K562 (cell line): ENCODE measurements around the gene CREB3L2. TPM values are rescaled to one million over a fixed set of nuclear protein-coding genes. Genes with fewer than 3 reads are reported as not detected.

Experiments used
- CHCHD3 ChIP-seq: fragments of 250-450 bp; sonication (Bioruptor Pico); IDR thresholded peaks from 2 replicates; pipeline ENCODE4 v2.1.2; 2022; ENCODE audit warnings: mild to moderate bottlenecking
- EP300 ChIP-seq: IDR thresholded peaks from 2 replicates; pipeline ENCODE4 v1.6.1; 2012; ENCODE audit warnings: low read length, improper control_type of control experiment
- FOXJ3 ChIP-seq: sonication (generic); formaldehyde crosslinking; IDR thresholded peaks from 2 replicates; pipeline ENCODE4 v1.4.0; 2020; ENCODE audit warnings: mild to moderate bottlenecking, missing genetic modification reagents
- HNRNPL ChIP-seq: fragments of 200-400 bp; formaldehyde crosslinking; IDR thresholded peaks from 2 replicates; pipeline ENCODE4 v1.6.1; 2017; ENCODE audit warnings: low read depth, mild to moderate bottlenecking, low read length
- HNRNPUL1 ChIP-seq: fragments of 200-400 bp; formaldehyde crosslinking; IDR thresholded peaks from 2 replicates; pipeline ENCODE4 v1.6.1; 2017; ENCODE audit warnings: low read length
- NEUROD1 ChIP-seq: fragments of 150-350 bp; IDR thresholded peaks from 2 replicates; pipeline ENCODE4 v1.6.1; 2014; ENCODE audit warnings: borderline replicate concordance, low read length, low read depth; ENCODE audit not compliant: partially characterized antibody
- RAD21 ChIP-seq, 2 experiments: fragments of 250-450 bp in 1 of 2; fragments of 450-650 bp in 1 of 2; sonication (Bioruptor Pico) in 1 of 2; formaldehyde crosslinking in 1 of 2; IDR thresholded peaks in 1 of 2; conservative IDR thresholded peaks in 1 of 2; 2 replicates each; pipeline versions ENCODE4 v1.4.0 to v1.8.0; 2020 to 2022; ENCODE audit warnings: mild to moderate bottlenecking in 2 of 2, moderate library complexity in 1 of 2
- RFX5 ChIP-seq: IDR thresholded peaks from 2 replicates; pipeline ENCODE4 v1.6.1; 2011; ENCODE audit warnings: low read depth, mild to moderate bottlenecking, improper control_type of control experiment, low read length
- TEAD2 ChIP-seq: fragments of 450-650 bp; IDR thresholded peaks from 2 replicates; pipeline ENCODE4 v1.6.1; 2016; ENCODE audit warnings: missing genetic modification characterization, control low read depth, missing compliant biosample characterization
- U2AF1 ChIP-seq: fragments of 200-400 bp; formaldehyde crosslinking; optimal IDR thresholded peaks from 2 replicates; pipeline ENCODE3; 2017; ENCODE audit warnings: mild to moderate bottlenecking, low read depth, low read length, moderate library complexity
- ZNF512 ChIP-seq: IDR thresholded peaks from 2 replicates; pipeline ENCODE4 v1.6.1; 2016; ENCODE audit warnings: missing genetic modification characterization, missing compliant biosample characterization
- ZNF57 ChIP-seq: fragments of 450-650 bp; formaldehyde crosslinking; IDR thresholded peaks from 2 replicates; pipeline ENCODE4 v1.4.0; 2020; ENCODE audit warnings: mild to moderate bottlenecking, moderate library complexity
- ZNF609 ChIP-seq: sonication (generic); formaldehyde crosslinking; IDR thresholded peaks from 2 replicates; pipeline ENCODE4 v1.8.1; 2023; ENCODE audit warnings: missing genetic modification reagents, mild to moderate bottlenecking, borderline replicate concordance
- polyA plus RNA-seq, 8 experiments: library from polyadenylated mRNA; depleted of rRNA in 4 of 8; stranded (reverse) in 5 of 8; unstranded in 3 of 8; fragments of >200 nt; fragmentation: Nextera tagmentation in 2 of 8; fragmentation: Illumina TruSeq in 1 of 8; extraction: Ambion mirVana in 2 of 8; extraction: Trizol in 1 of 8; gene quantifications; 2 replicates each; pipeline versions ENCODE4 v1.2.1 to v1.2.3, GENCODE V29; 2011 to 2014; ENCODE audit warnings: inconsistent platforms in 1 of 8, missing spikeins in 1 of 8
- total RNA-seq, 7 experiments: library from RNA; depleted of rRNA in 6 of 7; stranded (reverse); fragments of >200 nt in 6 of 7; fragmentation: Illumina TruSeq in 2 of 7; extraction: Trizol in 2 of 7; gene quantifications; 2 replicates each; pipeline versions ENCODE4 v1.2.1 to v1.2.3, GENCODE V29; 2011 to 2021; ENCODE audit warnings: low replicate concordance in 1 of 7
- TF ChIP-seq, protein P1 (sequence below): sonication (generic); formaldehyde crosslinking; IDR thresholded peaks from 2 replicates; pipeline ENCODE4 v1.8.0; 2022; ENCODE audit warnings: mild to moderate bottlenecking, missing genetic modification reagents
- TF ChIP-seq, protein P2 (sequence below): fragments of 450-650 bp; formaldehyde crosslinking; IDR thresholded peaks from 2 replicates; pipeline ENCODE4 v1.4.0; 2022; ENCODE audit warnings: missing genetic modification characterization

CREB3L2 gene
- total and polyA plus RNA-seq, 9 of the 15 experiments (the other 6 are each of a cell fraction or from before 2014, with no cell fraction given): 7.1 to 45.6 (median 15.8) TPM

DNA sequence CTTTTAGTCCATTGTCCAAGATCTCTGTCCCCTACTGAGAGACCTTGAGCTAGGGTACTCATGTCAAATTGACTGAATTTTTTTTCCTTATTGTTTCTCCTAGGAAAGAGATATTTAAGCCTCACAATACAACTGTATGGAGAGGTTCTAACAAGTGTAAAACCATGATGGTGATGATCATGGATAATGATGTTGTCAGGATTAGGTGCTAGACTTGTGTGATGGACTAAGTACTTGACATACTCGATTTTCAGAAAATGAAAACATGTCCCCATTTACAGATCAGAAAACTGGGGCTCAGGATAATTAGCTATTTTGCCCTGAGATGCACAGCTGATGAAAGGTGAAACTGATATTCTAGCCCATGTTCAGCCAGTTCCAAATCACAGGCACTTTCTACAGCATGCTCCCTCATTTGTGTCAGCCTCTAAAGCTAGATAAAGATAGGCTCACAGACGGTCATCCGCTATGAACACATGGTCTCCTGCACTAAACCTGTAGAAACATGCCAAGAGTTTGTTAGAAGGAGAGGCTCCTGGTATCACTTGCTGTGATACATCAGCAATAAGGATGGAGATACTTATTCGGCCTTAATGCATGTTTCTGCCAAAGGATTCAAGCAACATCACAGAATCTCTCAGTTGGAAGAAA lies 67.6 kb downstream of the CREB3L2 start (continued):
- TF ChIP-seq HNRNPUL1 (no peak), EP300 (no peak), U2AF1 (no peak), RFX5 (no peak), RAD21 (CRISPR knock-in tag; conservative IDR thresholded peaks at IDR 0.05 in 1 of 2, IDR thresholded peaks at IDR 0.05 in 1 of 2) (no peak), ZNF609 (CRISPR knock-in tag) (no peak), CHCHD3 (CRISPR knock-in tag) (no peak), ZNF57 (CRISPR knock-in tag) (no peak), HNRNPL (no peak), FOXJ3 (CRISPR knock-in tag) (no peak), ZNF512 (no peak), NEUROD1 (no peak), TEAD2 (tag) (peak; percentile 29; the same call in 1 of the 2 replicates)
- TF ChIP-seq, protein P1, sequence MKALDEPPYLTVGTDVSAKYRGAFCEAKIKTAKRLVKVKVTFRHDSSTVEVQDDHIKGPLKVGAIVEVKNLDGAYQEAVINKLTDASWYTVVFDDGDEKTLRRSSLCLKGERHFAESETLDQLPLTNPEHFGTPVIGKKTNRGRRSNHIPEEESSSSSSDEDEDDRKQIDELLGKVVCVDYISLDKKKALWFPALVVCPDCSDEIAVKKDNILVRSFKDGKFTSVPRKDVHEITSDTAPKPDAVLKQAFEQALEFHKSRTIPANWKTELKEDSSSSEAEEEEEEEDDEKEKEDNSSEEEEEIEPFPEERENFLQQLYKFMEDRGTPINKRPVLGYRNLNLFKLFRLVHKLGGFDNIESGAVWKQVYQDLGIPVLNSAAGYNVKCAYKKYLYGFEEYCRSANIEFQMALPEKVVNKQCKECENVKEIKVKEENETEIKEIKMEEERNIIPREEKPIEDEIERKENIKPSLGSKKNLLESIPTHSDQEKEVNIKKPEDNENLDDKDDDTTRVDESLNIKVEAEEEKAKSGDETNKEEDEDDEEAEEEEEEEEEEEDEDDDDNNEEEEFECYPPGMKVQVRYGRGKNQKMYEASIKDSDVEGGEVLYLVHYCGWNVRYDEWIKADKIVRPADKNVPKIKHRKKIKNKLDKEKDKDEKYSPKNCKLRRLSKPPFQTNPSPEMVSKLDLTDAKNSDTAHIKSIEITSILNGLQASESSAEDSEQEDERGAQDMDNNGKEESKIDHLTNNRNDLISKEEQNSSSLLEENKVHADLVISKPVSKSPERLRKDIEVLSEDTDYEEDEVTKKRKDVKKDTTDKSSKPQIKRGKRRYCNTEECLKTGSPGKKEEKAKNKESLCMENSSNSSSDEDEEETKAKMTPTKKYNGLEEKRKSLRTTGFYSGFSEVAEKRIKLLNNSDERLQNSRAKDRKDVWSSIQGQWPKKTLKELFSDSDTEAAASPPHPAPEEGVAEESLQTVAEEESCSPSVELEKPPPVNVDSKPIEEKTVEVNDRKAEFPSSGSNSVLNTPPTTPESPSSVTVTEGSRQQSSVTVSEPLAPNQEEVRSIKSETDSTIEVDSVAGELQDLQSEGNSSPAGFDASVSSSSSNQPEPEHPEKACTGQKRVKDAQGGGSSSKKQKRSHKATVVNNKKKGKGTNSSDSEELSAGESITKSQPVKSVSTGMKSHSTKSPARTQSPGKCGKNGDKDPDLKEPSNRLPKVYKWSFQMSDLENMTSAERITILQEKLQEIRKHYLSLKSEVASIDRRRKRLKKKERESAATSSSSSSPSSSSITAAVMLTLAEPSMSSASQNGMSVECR: no peak
- TF ChIP-seq, protein P2, sequence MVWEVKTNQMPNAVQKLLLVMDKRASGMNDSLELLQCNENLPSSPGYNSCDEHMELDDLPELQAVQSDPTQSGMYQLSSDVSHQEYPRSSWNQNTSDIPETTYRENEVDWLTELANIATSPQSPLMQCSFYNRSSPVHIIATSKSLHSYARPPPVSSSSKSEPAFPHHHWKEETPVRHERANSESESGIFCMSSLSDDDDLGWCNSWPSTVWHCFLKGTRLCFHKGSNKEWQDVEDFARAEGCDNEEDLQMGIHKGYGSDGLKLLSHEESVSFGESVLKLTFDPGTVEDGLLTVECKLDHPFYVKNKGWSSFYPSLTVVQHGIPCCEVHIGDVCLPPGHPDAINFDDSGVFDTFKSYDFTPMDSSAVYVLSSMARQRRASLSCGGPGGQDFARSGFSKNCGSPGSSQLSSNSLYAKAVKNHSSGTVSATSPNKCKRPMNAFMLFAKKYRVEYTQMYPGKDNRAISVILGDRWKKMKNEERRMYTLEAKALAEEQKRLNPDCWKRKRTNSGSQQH (CRISPR knock-in tag): no peak
